Lower leg skin (tissue), 4 donors: Measurements from ENCODE around the gene LHFPL2. TPM values are rescaled to one million over a fixed set of nuclear protein-coding genes. Genes with fewer than 3 reads are reported as not detected.

Experiments used
- DNase-seq, 2 donors: peaks; one replicate each; pipeline ENCODE4 v3.0.0-alpha.2; 2019; ENCODE audit warnings: low spot score in 2 of 2
- H3K4me3 ChIP-seq: fragments of 200-600 bp; sonication (generic); 2 replicates; pipeline ENCODE4 v1.5.1; 2017; ENCODE audit warnings: mild to moderate bottlenecking, low read depth; ENCODE audit not compliant: poor library complexity, severe bottlenecking
- POLR2A ChIP-seq, 2 donors: fragments of 450-650 bp; IDR thresholded peaks; one replicate each; pipeline ENCODE4 v1.6.1; 2016 to 2017; ENCODE audit warnings: antibody characterized with exemption in 2 of 2, mild to moderate bottlenecking in 1 of 2, moderate library complexity in 1 of 2
- WGBS, 2 donors: methylation state at CpG; one replicate each; pipeline ENCODE4 v1.1.5; 2018; 5-methylcytosine and 5-hydroxymethylcytosine counted together
- intact Hi-C: fragments of 100-400 bp; cut with DNase I; formaldehyde crosslinking; loops from one replicate; pipeline ENCODE4 v1.15.0; 2023; ENCODE audit warnings: low total_unique reads
- total RNA-seq, 4 donors: library from RNA; depleted of rRNA; stranded (reverse); fragments of >200 nt; gene quantifications; one replicate each; pipeline ENCODE4 v1.1.0, GENCODE V29; 2016
- TF ChIP-seq, protein P1 (sequence below), 3 donors: fragments of 450-650 bp; IDR thresholded peaks; one replicate each; pipeline ENCODE4 v1.5.1; 2016; ENCODE audit warnings: antibody characterized with exemption in 3 of 3, mild to moderate bottlenecking in 3 of 3, moderate library complexity in 2 of 3

Gene LHFPL2
- total RNA-seq, 4 donors from 2014 or later, result 7.3 to 11.1 (median 9.6) TPM

GRCh38 chr5:78600687-78601414, 47.7 kb downstream of the LHFPL2 start:
- DNase-seq, result no peak
- intact Hi-C loops, result no loop called here
- no peak for TF ChIP-seq POLR2A (IDR thresholded peaks at IDR 0.05)
- TF ChIP-seq, protein P1, sequence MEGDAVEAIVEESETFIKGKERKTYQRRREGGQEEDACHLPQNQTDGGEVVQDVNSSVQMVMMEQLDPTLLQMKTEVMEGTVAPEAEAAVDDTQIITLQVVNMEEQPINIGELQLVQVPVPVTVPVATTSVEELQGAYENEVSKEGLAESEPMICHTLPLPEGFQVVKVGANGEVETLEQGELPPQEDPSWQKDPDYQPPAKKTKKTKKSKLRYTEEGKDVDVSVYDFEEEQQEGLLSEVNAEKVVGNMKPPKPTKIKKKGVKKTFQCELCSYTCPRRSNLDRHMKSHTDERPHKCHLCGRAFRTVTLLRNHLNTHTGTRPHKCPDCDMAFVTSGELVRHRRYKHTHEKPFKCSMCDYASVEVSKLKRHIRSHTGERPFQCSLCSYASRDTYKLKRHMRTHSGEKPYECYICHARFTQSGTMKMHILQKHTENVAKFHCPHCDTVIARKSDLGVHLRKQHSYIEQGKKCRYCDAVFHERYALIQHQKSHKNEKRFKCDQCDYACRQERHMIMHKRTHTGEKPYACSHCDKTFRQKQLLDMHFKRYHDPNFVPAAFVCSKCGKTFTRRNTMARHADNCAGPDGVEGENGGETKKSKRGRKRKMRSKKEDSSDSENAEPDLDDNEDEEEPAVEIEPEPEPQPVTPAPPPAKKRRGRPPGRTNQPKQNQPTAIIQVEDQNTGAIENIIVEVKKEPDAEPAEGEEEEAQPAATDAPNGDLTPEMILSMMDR (IDR thresholded peaks at IDR 0.05), result no peak
- H3K4me3 ChIP-seq, result no peak overlapping the region
- 61 to 70% methylated on average over 5 of the region's 5 CpGs for WGBS, 2 donors

DNA sequence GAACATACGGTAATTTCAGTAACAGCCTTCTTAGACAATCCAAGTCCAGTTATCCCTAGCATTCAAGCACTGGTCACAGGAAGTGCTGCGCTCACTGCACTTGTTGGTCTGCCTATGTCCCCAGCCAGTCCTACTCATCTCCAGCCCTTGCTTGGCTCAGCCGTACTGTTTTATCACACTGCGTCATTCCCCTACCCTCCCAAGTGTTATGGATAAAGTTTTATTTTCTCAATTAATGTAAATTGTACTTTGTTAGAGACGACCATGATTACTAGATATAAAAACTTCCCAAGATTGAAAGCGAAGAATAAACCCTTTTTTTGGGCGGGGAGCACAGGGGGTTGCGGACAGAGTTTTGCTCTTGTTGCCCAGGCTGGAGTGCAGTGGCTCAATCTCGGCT, 49.6 kb downstream of the LHFPL2 start:
- 92 to 97% methylated on average over 9 of the region's 9 CpGs for WGBS, 2 donors
- intact Hi-C loops, result no loop called here

DNA sequence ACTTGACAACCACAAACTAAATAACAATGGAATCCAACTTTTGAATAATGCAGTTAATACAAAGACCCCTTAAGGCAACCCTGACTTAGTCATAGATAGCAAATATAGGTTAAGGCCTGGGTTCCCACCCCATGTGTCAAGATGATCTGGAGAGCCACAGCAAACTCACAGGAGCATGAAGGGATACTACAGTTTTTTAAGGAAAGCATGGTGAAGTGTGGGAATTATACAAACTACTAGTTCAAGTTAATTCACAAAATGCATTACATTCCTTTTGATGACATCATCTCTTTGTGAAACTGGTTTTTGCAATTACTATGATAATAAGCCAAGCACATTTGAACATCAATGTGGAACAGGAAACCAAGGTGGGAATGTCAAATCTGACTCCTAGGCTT, 50.6 kb downstream of the LHFPL2 start:
- TF ChIP-seq POLR2A (IDR thresholded peaks at IDR 0.05), result no peak
- TF ChIP-seq, protein P1 (IDR thresholded peaks at IDR 0.05), result no peak
- H3K4me3 ChIP-seq, result no peak overlapping the region
- intact Hi-C loops, result no loop called here
- no peak for DNase-seq

More for the DNA sequence above, 49.6 kb downstream of the LHFPL2 start:
- no peak for DNase-seq
- no peak for TF ChIP-seq POLR2A (IDR thresholded peaks at IDR 0.05)
- TF ChIP-seq, protein P1 (IDR thresholded peaks at IDR 0.05), result no peak
- H3K4me3 ChIP-seq, result no peak overlapping the region

DNA sequence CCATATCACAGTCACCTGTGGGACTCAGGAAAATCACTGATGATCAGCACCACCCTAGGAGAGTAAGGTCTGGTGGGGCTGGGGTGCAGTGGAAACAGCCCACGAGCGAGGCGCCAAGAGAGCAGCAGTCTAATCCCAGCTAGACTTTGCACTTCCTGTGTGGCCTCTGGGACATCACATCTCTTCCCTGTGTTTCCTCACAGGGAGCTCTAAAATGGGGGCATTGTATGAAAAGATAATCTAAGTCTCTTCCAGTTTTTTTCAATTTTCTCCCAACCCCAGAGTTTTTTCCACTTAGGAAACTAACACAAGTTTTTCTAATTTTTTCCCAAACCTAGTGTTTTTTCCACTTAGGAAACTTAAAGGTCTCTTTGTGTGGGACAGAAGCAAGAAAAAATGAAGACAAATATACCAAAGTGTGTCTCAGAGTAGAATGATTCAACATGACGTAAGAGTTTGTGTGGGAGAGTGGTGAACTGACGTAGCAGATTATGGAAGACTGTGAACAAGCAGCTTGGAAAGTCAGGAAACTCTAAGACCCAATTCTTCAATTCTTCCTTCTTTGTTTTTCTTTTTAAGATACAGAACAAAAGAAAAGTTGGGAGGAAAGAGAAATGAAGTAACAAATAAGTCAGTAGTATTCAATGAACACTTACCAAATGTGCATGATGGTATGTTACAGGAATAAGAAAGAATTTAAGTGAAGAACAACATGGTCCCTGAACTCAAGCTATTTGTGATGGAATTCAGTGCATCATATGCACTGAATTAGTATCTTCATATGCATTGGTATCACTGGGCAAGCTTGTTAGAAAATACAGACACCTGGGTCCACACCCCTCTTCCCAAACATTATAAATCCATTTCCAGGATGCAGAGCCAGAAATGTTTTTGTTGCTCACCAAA, 51.3 kb downstream of the LHFPL2 start:
- WGBS, 2 donors, result 64 to 76% methylated on average over 5 of the region's 5 CpGs
- H3K4me3 ChIP-seq, result no peak overlapping the region
- no peak for DNase-seq
- TF ChIP-seq, protein P1 (IDR thresholded peaks at IDR 0.05), result no peak
- no peak for TF ChIP-seq POLR2A (IDR thresholded peaks at IDR 0.05)
- intact Hi-C loops, result no loop called here

DNA sequence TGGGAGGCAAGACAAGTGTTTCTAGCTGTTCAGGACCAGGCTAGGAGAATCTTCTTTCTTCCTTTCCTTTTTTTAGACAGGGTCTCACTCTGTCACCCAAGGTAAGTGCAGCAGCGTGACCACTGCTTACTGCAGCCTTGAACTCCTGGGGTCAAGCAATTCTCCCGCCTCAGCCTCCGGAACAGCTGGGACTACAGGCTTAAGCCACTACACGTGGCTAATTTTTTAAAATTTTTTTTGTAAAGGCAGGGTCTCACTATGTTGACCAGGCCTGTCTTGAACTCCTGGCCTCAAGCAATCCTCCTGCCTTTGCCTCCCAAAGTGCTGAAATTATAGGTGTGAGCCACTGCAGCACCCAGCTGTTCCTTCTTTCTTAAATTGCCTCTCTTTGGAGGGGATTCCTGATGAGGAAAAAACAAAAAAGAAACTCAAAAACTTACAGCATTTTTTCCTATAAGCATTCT, 53.1 kb downstream of the LHFPL2 start:
- no peak overlapping the region for H3K4me3 ChIP-seq
- DNase-seq, result no peak
- no peak for TF ChIP-seq POLR2A (IDR thresholded peaks at IDR 0.05)
- TF ChIP-seq, protein P1 (IDR thresholded peaks at IDR 0.05), result no peak
- WGBS, 2 donors, result 70 to 81% methylated on average over 4 of the region's 4 CpGs
- intact Hi-C loops, result no loop called here
